Subcutaneous abdominal adipose tissue (tissue), 5 donors: Measurements from ENCODE around the gene PCED1A.

Experiments
- H3K27ac ChIP-seq: one replicate; pipeline ENCODE4 v1.7.0; 2013; ENCODE audit warnings: low read depth, mild to moderate bottlenecking, inconsistent platforms, low read length, moderate library complexity
- H3K27me3 ChIP-seq, 5 donors: one replicate each; pipeline ENCODE4 v1.7.0; 2013; ENCODE audit warnings: low read length in 5 of 5, inconsistent platforms in 1 of 5; ENCODE audit not compliant: control insufficient read depth in 5 of 5, insufficient read depth in 4 of 5
- H3K36me3 ChIP-seq, 5 donors: one replicate each; pipeline ENCODE4 v1.7.0; 2013; ENCODE audit warnings: low read length in 5 of 5; ENCODE audit not compliant: control insufficient read depth in 5 of 5, insufficient read depth in 5 of 5
- H3K4me1 ChIP-seq, 5 donors: one replicate each; pipeline ENCODE4 v1.7.0; 2013; ENCODE audit warnings: low read length in 5 of 5, mild to moderate bottlenecking in 3 of 5, moderate library complexity in 1 of 5; ENCODE audit not compliant: control insufficient read depth in 5 of 5, insufficient read depth in 5 of 5
- H3K4me3 ChIP-seq, 5 donors: one replicate each; pipeline ENCODE4 v1.7.0; 2013; ENCODE audit warnings: low read length in 5 of 5, low read depth in 1 of 5
- H3K9ac ChIP-seq, 5 donors: one replicate each; pipeline ENCODE4 v1.7.0; 2013; ENCODE audit warnings: low read length in 5 of 5, mild to moderate bottlenecking in 4 of 5, moderate library complexity in 3 of 5
- H3K9me3 ChIP-seq, 5 donors: one replicate each; pipeline ENCODE4 v1.7.0; 2013; ENCODE audit warnings: low read length in 5 of 5; ENCODE audit not compliant: control insufficient read depth in 5 of 5
- donor health status: healthy.
- donor health status: healthy.
- donor health status: healthy.
- donor health status: healthy.
- donor health status: healthy.

PCED1A gene

DNA sequence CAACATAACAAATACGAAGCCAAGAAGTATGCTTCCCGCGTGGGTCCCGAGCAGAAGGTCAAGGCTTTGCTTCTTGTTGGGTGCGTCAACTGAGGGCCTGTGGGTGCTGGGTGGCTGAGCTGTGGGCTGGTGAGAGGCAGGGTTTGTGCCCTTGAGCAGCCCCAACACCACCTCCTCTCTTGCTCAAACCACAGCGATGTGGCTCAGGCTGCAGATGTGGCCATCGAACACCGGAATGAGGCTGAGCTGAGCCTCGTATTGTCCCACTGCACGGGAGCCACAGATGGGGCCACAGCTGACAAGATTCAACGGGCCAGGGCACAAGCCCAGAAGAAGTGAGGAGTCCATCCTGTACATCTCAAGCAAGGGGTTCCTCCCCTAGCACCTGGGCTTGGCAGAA, 25.8 kb upstream of the PCED1A start:
- Histone ChIP-seq H3K9ac (no peak overlapping the region), H3K4me1 (peaks cover 0 to 21% (median 20%) of the 10 kb centered on the region in 5 donors), H3K36me3 (peaks cover 0 to 54% (median 49%) of the 10 kb centered on the region in 5 donors), H3K4me3 (no peak overlapping the region), H3K9me3 (no peaks in the 10 kb centered on the region), H3K27me3 (no peaks in the 10 kb centered on the region), H3K27ac (no peak overlapping the region)

DNA sequence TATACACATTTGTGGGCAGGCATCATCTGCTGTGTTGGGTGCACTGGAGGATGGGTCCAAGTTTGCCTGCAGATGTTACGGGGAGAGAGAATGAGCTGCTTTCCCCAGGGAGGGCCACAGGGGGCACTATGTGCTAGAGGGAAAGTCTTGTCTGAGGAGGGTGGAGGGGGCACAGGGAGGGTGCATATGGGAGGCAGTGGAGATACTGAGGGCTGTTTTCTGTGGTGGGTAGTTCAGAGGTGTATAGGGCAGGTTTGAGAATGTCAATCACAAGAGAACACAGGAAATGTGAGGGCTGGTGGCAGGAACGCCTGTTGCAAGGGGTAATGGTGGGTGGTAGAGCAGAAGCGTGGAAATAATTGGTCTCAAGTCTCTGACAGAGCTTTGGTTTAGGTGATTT, 25.2 kb upstream of the PCED1A start:
- Histone ChIP-seq H3K36me3 (peaks cover 0 to 60% (median 55%) of the 10 kb centered on the region in 5 donors), H3K4me3 (no peak overlapping the region), H3K27ac (no peak overlapping the region)

DNA sequence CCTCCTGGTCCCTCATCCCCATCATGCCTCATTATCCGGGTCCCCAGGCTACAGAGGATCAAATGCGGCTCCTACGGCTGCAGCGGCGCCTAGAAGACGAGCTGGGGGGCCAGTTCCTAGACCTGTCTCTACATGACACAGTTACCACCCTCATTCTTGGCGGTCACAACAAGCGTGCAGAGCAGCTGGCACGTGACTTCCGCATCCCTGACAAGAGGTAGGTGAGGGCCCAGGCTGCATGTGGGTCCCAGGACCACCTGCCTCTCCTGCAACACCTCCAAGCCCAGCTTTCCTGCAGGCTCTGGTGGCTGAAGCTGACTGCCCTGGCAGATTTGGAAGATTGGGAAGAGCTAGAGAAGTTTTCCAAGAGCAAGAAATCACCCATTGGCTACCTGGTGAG, 24.6 kb upstream of the PCED1A start:
- H3K4me3 ChIP-seq = no peak overlapping the region
- H3K27ac ChIP-seq = no peak overlapping the region
- no peaks in the 10 kb centered on the region for H3K27me3 ChIP-seq
- peaks cover 0 to 64% (median 58%) of the 10 kb centered on the region in 5 donors for H3K36me3 ChIP-seq
- no peak overlapping the region for H3K9ac ChIP-seq
- H3K9me3 ChIP-seq = no peaks in the 10 kb centered on the region
- peaks cover 0 to 12% (median 10%) of the 10 kb centered on the region in 5 donors for H3K4me1 ChIP-seq

More for the DNA sequence above, 25.2 kb upstream of the PCED1A start:
- peaks cover 0 to 15% (median 14%) of the 10 kb centered on the region in 5 donors for H3K4me1 ChIP-seq
- no peaks in the 10 kb centered on the region for H3K27me3 ChIP-seq
- H3K9me3 ChIP-seq = no peaks in the 10 kb centered on the region
- H3K9ac ChIP-seq = no peak overlapping the region

DNA sequence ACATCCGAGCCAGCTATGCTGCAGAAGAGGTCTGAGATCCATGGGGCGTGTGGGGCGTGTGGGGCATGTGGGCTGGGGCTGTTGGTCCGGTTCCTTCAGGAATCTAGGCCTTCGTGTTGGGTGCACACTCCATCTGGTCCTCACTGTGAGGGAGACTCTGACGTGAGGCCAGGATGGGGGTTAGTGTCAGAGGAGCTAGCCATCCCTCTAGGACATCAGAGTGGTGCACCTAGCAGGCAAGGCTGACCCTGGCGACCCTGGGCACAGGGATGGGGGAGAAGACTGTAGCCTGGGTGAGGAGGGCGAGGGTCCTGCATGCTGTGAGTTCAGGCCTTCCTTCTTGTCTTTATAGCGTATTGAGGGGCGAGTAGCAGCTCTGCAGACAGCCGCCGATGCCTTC, 24.2 kb upstream of the PCED1A start:
- Histone ChIP-seq H3K27me3 (no peaks in the 10 kb centered on the region), H3K9ac (no peak overlapping the region), H3K4me1 (peaks cover 0 to 13% (median 10%) of the 10 kb centered on the region in 5 donors), H3K36me3 (peaks cover 0 to 64% (median 58%) of the 10 kb centered on the region in 5 donors), H3K9me3 (no peaks in the 10 kb centered on the region), H3K27ac (no peak overlapping the region), H3K4me3 (no peak overlapping the region)

DNA sequence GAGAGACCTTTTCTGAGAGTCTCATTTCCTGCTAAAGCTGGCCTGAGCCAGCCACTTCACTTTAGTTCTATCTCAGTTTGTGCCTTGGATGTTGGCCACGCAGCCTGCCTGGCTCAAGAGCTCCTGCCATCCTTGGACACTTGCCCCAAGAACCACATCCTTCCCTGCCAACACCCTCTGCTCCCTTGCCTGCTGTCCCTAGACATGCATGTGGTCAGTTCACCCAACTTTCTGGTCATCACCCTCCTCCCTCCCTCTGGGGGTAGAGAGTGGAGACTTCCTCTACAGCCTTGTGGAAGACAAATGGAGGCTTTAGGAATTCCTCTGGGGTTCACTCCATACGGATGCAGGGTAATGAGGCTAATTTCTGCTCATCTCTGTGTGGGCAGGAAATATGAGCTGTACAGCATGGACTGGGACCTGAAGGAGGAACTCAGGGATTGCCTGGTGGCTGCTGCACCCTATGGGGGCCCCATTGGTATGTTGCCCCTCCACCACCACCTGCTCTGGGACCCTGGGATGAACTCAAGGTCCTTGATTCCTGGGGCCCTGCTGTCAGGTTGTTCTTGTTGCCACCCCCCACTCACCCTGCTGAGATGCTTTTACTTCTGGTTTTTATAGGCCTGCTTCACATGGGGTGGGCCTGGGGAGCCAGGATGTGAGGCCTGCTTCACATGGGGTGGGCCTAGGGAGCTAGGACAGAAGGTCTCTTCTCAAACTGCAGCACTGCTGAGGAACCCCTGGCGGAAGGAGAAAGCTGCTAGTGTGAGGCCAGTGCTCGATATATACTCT, 19.1 kb upstream of the PCED1A start:
- Histone ChIP-seq H3K27ac (no peak overlapping the region), H3K9me3 (no peaks in the 10 kb centered on the region), H3K4me3 (no peak overlapping the region), H3K27me3 (no peaks in the 10 kb centered on the region), H3K4me1 (peaks cover 2 to 10% (median 7%) of the 10 kb centered on the region in 5 donors), H3K9ac (no peak overlapping the region), H3K36me3 (peaks cover 0 to 39% (median 36%) of the 10 kb centered on the region in 5 donors)

DNA sequence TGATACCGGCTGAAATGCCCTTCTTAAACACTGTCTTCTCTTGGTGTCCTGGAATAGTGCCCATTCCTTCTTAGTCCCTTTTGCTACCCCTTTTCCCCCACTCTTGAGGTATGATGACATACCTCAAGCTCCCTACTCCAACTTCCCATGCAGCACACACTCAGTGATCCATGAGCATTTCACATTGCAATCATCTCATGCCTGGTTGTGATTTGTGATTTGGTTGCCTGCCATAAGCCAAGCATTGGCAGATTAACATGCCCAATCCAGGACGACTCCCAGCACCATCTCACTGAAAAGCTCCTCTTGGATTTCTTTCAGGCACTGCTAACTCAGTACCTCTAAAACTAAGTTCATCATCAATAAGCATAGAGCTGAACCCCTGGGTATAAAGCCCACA, 18.1 kb upstream of the PCED1A start:
- no peak overlapping the region for H3K9ac ChIP-seq
- H3K27ac ChIP-seq = no peak overlapping the region
- H3K27me3 ChIP-seq = no peaks in the 10 kb centered on the region
- H3K4me1 ChIP-seq = peaks cover 2 to 10% (median 7%) of the 10 kb centered on the region in 5 donors
- H3K4me3 ChIP-seq = no peak overlapping the region
- H3K9me3 ChIP-seq = no peaks in the 10 kb centered on the region
- H3K36me3 ChIP-seq = peaks cover 0 to 30% (median 27%) of the 10 kb centered on the region in 5 donors

DNA sequence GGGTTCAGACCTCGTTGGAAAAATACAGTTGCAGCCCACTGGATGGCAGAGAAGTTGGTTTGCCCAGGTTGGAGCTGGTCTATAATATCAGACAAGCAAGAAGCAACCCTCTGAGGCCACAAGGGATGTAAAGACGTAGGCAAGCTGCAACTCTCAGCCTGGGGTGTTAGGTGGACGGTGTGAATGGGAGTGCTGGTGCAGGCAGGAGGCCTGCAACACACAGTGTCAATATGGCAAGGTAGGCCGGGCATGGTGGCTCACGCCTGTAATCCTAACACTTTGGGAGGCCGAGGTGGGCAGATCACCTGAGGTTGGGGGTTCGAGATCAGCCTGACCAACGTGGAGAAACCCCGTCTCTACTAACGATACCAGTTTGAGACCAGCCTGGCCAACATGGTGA, 10.6 kb upstream of the PCED1A start:
- Histone ChIP-seq H3K9ac (no peak overlapping the region), H3K27me3 (no peaks in the 10 kb centered on the region), H3K36me3 (peaks cover 0 to 7% (median 6%) of the 10 kb centered on the region in 5 donors), H3K4me1 (peaks cover 0 to 8% (median 7%) of the 10 kb centered on the region in 5 donors), H3K4me3 (no peak overlapping the region), H3K27ac (no peak overlapping the region), H3K9me3 (no peaks in the 10 kb centered on the region)

DNA sequence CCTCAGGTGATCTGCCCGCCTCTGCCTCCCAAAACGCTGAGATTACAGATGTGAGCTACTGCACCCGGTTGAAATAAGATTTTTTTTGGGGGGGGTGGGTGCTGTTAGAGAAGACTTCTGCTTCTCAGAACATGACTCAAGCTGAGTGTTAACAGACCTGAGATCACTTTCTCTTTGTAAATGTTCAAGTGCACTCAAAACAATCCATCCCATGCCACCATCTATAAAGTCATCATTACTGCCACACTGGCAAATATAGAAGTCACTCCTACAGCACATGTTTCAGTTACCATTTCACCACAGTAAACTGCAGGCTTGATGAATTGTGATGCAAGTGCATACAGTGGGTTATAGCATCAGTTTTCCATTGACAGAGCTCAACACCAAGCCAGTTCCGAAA, 9.1 kb upstream of the PCED1A start:
- H3K9ac ChIP-seq = no peak overlapping the region
- H3K36me3 ChIP-seq = peaks cover under 1 to 7% (median 6%) of the 10 kb centered on the region in 5 donors
- H3K9me3 ChIP-seq = no peaks in the 10 kb centered on the region
- H3K27ac ChIP-seq = no peak overlapping the region
- no peak overlapping the region for H3K4me3 ChIP-seq
- no peaks in the 10 kb centered on the region for H3K27me3 ChIP-seq
- peaks cover 0 to 8% (median 7%) of the 10 kb centered on the region in 5 donors for H3K4me1 ChIP-seq

DNA sequence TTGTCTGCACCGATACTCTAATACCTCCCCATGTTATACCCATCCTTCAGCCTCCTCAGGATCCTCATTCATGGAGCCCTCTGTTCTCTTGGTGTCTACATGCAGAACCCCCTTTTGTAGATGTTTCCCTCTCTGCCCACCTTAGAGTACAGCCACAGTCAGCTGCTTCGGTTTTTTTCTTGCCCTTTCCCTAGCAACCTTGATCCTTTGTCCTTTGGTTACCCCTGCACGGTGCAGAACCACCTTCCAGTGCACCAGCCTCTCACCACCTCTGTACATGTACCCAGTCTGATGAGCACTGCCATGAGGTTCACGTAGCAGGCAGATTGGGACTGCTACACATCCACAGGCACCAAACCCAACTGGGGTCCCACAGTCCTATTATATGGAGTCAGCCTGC, 7.3 kb upstream of the PCED1A start:
- Histone ChIP-seq H3K27ac (no peak overlapping the region), H3K36me3 (peaks cover 4 to 7% (median 6%) of the 10 kb centered on the region in 5 donors), H3K9ac (no peak overlapping the region), H3K4me3 (no peak overlapping the region), H3K27me3 (no peaks in the 10 kb centered on the region), H3K4me1 (peaks cover 0 to 8% (median 7%) of the 10 kb centered on the region in 5 donors), H3K9me3 (no peaks in the 10 kb centered on the region)

DNA sequence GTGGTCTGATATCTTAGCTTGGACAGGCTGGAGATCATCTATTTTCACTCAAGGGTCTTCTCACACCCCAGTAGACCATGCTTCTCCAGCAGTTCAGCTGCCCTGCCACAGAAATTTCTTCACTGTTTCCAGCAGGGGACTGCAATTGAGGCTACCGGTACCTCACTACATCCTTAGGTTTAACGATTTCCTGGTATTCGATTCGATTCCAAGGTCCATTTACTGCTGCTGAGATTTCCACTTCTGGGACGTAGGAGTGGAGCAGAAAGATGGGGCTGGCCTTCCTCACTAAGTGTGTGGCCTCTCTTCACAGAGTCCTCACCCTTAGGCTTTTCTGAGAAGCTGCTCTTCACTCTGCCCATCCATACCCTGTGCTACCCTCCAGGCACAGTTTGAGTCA, 6.2 kb upstream of the PCED1A start:
- Histone ChIP-seq H3K27ac (no peak overlapping the region), H3K36me3 (peaks cover 4 to 7% (median 6%) of the 10 kb centered on the region in 5 donors), H3K4me1 (peaks cover 0 to 3% (median 2%) of the 10 kb centered on the region in 5 donors), H3K9me3 (no peaks in the 10 kb centered on the region), H3K4me3 (no peak overlapping the region), H3K27me3 (no peaks in the 10 kb centered on the region), H3K9ac (no peak overlapping the region)
